ENCODE results near the gene ASCL2.

ASCL2 gene

DNA sequence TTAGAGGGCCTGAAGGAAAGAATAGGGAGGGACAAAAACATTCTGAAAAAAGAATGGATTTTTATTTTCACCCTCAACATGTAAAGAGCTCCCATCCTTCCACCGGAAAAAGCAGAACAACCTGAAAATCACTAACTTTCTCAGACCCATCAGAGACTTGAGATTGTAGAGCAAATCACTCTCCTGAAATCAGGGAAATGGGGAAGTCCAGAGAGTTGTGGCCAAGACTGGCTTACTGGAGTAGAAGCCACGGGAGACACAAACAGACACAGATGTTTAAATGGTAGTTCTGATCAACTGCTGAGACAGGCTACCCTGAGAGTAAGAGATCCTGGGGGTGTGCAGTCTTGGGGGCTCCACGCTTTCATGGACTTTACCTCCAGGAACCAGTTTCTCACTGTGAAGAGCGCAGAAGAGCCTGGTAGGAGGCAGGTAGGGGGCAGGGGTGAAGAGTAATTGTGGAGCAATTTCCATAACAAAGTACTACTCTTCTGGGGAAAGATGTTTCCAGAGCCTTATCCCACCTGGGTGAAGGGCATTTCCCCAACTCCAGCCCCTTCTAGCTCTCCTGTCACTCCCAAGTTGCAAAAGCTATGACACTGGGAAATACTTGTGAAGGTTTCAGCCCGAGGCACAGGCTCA lies 47.1 kb downstream of the ASCL2 start:
- DNase-seq = no peak

GRCh38 chr11:2222451-2222850 lies 47.9 kb downstream of the ASCL2 start:
- no peak for DNase-seq

DNA sequence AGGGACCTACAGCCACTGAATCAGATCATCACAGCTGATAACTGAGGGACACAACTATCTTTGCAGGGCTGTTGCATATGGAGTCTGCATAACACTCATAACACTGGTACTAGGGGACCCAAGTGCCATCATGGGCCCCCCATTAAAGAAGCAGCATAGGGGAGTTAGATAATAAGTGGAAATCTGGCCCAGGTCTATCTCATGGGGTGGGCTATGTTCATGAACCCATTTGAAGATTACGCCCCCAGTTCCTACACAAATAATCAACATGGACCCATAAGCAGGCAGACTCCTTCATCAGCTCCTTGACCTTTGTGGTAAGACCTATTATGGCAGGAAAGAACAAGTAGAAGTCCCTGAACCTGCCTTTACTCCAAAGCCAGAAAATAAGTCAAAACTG lies 48.8 kb downstream of the ASCL2 start:
- no peak for DNase-seq

GRCh38 chr11:2221024-2221423 lies 49.4 kb downstream of the ASCL2 start:
- DNase-seq = no peak

DNA sequence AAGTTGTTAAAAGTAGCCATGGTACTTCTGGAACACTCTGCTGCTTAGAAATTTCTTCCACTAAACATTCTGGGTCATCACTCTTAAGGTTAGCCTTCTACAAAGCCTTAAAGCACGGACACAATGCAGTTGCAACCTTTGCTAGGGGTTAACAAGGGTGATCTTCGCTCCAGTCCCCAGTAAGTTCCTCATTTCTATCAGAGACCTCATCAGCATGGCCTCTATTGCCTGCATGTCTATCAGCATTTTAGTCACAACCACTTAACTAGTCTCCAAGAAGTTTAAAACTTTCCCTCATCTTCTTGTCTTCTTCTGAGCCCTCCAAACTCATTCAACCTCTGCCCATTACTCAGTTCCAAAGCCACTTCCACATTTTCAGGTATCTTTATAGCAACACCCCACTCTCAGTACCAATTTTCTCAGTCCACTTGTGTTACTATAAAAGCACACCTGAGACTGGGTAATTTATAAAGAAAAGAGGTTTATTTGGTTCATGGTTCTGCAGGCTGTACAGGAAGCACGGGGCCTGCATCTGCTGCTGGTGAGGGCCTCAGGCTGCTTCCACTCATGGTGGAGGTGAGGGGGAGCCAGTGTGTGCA lies 50.1 kb downstream of the ASCL2 start:
- DNase-seq = no peak

- no peak for DNase-seq
Observed at GRCh38 chr11:2219318-2220017, 50.9 kb downstream of the ASCL2 start.
